ENCODE measurements around the gene SLC39A5. TPM values are rescaled to one million over a fixed set of nuclear protein-coding genes. Genes with fewer than 3 reads are reported as not detected.

The SLC39A5 gene
- total and polyA plus RNA-seq, 8 donors: 0.29 to 6.6 (median 3.9) TPM; not detected in 1

DNA sequence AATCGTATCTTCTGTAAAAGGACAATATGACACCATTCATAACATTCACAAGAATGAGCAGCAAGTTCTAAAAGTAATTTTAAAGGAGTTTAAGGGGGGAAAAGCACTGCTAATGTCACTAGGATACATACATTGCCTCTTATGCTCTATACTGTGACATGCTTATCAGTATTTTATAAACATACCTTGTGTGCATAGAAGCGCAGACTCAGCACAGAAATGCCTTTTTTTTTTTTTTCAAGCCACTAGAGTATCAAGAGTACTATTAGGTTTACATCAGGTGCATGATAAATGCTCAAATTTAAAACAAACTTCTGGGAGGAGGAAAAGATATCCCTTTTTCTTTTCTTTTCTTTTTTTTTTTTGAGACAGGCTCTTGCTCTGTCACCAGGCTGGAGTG, 27.0 kb upstream of the SLC39A5 start:
- TF ChIP-seq, protein P1, sequence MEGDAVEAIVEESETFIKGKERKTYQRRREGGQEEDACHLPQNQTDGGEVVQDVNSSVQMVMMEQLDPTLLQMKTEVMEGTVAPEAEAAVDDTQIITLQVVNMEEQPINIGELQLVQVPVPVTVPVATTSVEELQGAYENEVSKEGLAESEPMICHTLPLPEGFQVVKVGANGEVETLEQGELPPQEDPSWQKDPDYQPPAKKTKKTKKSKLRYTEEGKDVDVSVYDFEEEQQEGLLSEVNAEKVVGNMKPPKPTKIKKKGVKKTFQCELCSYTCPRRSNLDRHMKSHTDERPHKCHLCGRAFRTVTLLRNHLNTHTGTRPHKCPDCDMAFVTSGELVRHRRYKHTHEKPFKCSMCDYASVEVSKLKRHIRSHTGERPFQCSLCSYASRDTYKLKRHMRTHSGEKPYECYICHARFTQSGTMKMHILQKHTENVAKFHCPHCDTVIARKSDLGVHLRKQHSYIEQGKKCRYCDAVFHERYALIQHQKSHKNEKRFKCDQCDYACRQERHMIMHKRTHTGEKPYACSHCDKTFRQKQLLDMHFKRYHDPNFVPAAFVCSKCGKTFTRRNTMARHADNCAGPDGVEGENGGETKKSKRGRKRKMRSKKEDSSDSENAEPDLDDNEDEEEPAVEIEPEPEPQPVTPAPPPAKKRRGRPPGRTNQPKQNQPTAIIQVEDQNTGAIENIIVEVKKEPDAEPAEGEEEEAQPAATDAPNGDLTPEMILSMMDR (IDR thresholded peaks at IDR 0.05): no peak
- H3K4me1 ChIP-seq: peaks cover 0 to 6% of the 10 kb centered on the region in 2 donors
- H3K27me3 ChIP-seq: no peaks in the 10 kb centered on the region
- no peak for ATAC-seq
- peaks cover 0 to 39% of the 10 kb centered on the region in 2 donors for H3K36me3 ChIP-seq
- intact Hi-C loops (cut with DNase I): no loop called here
- no peaks in the 10 kb centered on the region for H3K9me3 ChIP-seq
- peak overlapping the region in 1 of 2 donors; percentile 8 for H3K27ac ChIP-seq
- DNase-seq: no peak
- no peak overlapping the region for H3K4me3 ChIP-seq

DNA sequence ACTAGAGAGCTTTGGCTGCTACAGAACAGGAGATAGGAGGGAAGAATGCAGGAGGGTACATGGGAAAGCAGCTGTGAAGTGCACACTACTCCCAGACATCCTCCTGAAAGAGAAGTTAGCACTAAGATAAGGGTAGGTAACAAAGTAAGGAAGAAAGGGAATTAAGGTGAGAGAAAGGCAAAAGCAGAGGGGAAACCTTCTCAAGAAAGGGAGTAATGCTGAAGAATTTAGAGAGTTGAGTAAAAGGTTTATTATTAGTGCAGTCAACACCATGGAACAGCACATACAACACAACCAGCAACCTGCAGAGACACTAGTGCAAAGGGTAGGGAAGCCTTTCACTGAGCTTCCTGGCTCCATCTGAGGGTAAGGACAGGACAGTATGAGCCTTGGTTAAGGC, 25.6 kb upstream of the SLC39A5 start:
- Histone ChIP-seq H3K4me1 (peaks cover 0 to 6% of the 10 kb centered on the region in 2 donors), H3K4me3 (no peak overlapping the region), H3K27me3 (no peaks in the 10 kb centered on the region), H3K27ac (no peak overlapping the region), H3K36me3 (peaks cover 0 to 53% of the 10 kb centered on the region in 2 donors), H3K9me3 (no peaks in the 10 kb centered on the region)
- intact Hi-C loops (cut with DNase I): no loop called here
- ATAC-seq: no peak
- TF ChIP-seq, protein P1 (IDR thresholded peaks at IDR 0.05): no peak
- DNase-seq: no peak

DNA sequence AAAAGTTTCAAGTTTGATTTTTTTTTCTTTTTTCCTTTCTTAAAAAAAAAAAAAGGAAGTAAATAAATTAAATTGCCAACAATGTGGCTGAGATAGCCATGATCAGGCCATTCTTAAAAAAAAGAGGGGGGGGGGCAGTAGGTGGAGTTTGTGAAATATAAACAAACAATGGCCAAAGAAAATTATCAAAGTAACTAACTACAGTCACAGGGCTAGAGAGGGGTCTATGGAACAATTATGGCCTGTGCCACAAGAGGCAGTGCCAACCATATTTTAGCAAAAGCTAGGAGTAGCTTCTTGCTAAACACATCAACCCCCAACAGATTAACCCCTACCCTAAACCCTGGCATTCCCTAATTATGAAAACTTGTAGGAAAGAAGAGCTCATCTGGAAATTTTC, 24.4 kb upstream of the SLC39A5 start:
- no peak for ATAC-seq
- Histone ChIP-seq H3K27ac (no peak overlapping the region), H3K36me3 (peaks cover 0 to 65% of the 10 kb centered on the region in 2 donors)

DNA sequence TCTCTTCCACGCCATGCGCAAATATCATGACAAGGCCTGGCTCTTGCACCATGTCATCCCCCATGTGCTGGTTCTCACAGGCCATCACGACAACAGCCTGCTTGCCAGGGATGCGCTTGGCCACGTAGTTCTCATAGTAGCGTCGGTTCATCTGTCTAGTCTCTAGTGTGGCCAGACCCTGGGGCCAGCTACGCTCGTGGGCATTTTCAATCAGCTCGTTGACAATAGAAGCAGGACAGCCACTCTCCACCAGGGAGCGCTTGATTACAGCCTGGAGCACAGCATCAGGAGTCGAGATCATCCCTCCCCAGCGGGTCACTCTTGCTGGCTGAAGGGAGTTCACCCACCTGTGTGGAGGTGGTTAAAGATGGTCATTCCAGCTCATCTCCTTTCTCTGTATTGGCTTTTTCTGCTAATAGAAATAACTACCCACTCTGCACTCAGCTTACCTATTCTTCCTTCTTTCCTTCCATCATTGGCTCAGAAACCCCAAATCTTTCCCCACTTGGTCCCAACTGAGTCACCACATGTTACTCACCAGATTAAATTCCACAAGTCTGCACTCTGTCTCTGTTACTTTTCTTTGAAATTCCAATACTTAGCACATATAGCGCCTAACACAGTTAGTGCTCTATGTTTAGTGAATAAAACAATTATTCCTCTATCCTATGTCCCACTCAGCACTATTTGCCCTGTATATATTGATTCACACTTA, 23.2 kb upstream of the SLC39A5 start:
- H3K27ac ChIP-seq: peak overlapping the region in 1 of 2 donors; percentile 2
- TF ChIP-seq, protein P1 (IDR thresholded peaks at IDR 0.05): peak; percentile 34 to 50
- peak; percentile 73 for ATAC-seq
- intact Hi-C loops (cut with DNase I): no loop called here
- peaks cover 0 to 77% of the 10 kb centered on the region in 2 donors for H3K36me3 ChIP-seq
- peak in 1 of 4 donors; percentile 52 for DNase-seq
- no peaks in the 10 kb centered on the region for H3K9me3 ChIP-seq
- peaks cover 0 to 6% of the 10 kb centered on the region in 2 donors for H3K4me1 ChIP-seq
- no peak overlapping the region for H3K4me3 ChIP-seq
- no peaks in the 10 kb centered on the region for H3K27me3 ChIP-seq

More for the DNA sequence above, 24.4 kb upstream of the SLC39A5 start:
- no peak overlapping the region for H3K4me3 ChIP-seq
- no peaks in the 10 kb centered on the region for H3K27me3 ChIP-seq
- peaks cover 0 to 6% of the 10 kb centered on the region in 2 donors for H3K4me1 ChIP-seq
- intact Hi-C loops (cut with DNase I): no loop called here
- no peak for DNase-seq
- H3K9me3 ChIP-seq: no peaks in the 10 kb centered on the region
- TF ChIP-seq, protein P1 (IDR thresholded peaks at IDR 0.05): no peak

DNA sequence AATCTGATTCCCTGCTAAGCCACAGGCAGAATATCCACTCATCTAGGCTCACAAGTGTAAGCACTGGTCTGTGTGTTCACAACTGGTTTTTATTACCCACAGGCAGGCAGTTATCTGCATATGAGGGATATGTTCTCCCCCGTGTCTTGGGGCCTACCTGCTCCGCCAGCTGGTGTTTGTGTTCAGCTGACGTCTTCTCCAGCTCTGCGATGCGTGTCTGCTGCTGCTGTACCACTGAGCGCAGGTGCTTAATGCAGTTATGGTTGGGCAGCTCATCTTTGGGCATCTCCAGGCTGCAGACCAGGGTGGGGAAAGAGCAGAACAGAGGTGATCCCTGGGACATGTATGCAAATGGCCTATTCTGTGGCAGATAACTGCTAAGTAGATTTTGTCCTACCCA, 21.8 kb upstream of the SLC39A5 start:
- peaks cover 3 to 91% of the 10 kb centered on the region in 2 donors for H3K36me3 ChIP-seq

More for the DNA sequence above, 21.8 kb upstream of the SLC39A5 start:
- TF ChIP-seq, protein P1 (IDR thresholded peaks at IDR 0.05): no peak
- no peak overlapping the region for H3K27ac ChIP-seq
- H3K4me3 ChIP-seq: no peak overlapping the region
- no peaks in the 10 kb centered on the region for H3K4me1 ChIP-seq
- intact Hi-C loops (cut with DNase I): no loop called here
- DNase-seq (no peak), ATAC-seq (no peak)
- H3K27me3 ChIP-seq: no peaks in the 10 kb centered on the region
- no peaks in the 10 kb centered on the region for H3K9me3 ChIP-seq

Data from left lung (tissue), 10 donors.